HEK293 (cell line): ENCODE data around the gene GLRX5.

Source experiments
- CTCF ChIA-PET: fragments of 350-600 bp; formaldehyde crosslinking; extraction: SDS; loops from one replicate; lab custom pipeline; 2021; ENCODE audit warnings: antibody characterized with exemption; lab: Yijun Ruan, JAX
- POLR2A ChIA-PET: fragments of 300-600 bp; formaldehyde crosslinking; extraction: SDS; loops from one replicate; lab custom pipeline; 2020; ENCODE audit warnings: antibody characterized with exemption, inconsistent platforms; lab: Yijun Ruan, JAX
- H3K27ac ChIP-seq: fragments of 200-500 bp; sonication (Bioruptor generic); 2 replicates; pipeline ENCODE4 v1.5.1; 2014; ENCODE audit warnings: low read depth, low read length, control low read depth, inconsistent platforms; ENCODE audit errors: extremely low read depth
- H3K36me3 ChIP-seq, 2 experiments: fragments of 200-500 bp in 1 of 2; sonication (Bioruptor generic) in 1 of 2; 1 replicate in 1 of 2; 2 replicates in 1 of 2; pipeline ENCODE4 v1.5.1; 2014 to 2017; ENCODE audit warnings: inconsistent platforms in 2 of 2, low read length in 2 of 2; ENCODE audit not compliant: control insufficient read depth in 2 of 2, insufficient read depth in 1 of 2
- H3K4me1 ChIP-seq: fragments of 200-500 bp; sonication (Bioruptor generic); 2 replicates; pipeline ENCODE4 v1.5.1; 2014; ENCODE audit warnings: mild to moderate bottlenecking, low read length, inconsistent platforms; ENCODE audit not compliant: control insufficient read depth, insufficient read depth
- H3K4me3 ChIP-seq: 2 replicates; pipeline ENCODE4 v1.5.1; 2011; ENCODE audit warnings: low read depth, mild to moderate bottlenecking, control low read depth, low read length, moderate library complexity
- H3K9me3 ChIP-seq: fragments of 200-500 bp; sonication (Bioruptor generic); 2 replicates; pipeline ENCODE4 v1.5.1; 2014; ENCODE audit warnings: low read depth, low read length, inconsistent platforms; ENCODE audit not compliant: control insufficient read depth, insufficient read depth
- EGR2 ChIP-seq: fragments of 450-650 bp; formaldehyde crosslinking; IDR thresholded peaks from 2 replicates; pipeline ENCODE4 v1.5.1; 2016; ENCODE audit warnings: low read depth, missing biosample characterization, missing genetic modification characterization
- GLIS1 ChIP-seq: fragments of 450-650 bp; formaldehyde crosslinking; IDR thresholded peaks from 2 replicates; pipeline ENCODE4 v1.5.1; 2016; ENCODE audit warnings: missing biosample characterization, missing genetic modification characterization
- HOXA7 ChIP-seq: sonication (generic); formaldehyde crosslinking; IDR thresholded peaks from 2 replicates; pipeline ENCODE4 v1.8.1; 2022; ENCODE audit warnings: missing genetic modification reagents, borderline replicate concordance
- KLF10 ChIP-seq: fragments of 450-650 bp; IDR thresholded peaks from 2 replicates; pipeline ENCODE4 v1.5.1; 2018; ENCODE audit warnings: missing biosample characterization, mild to moderate bottlenecking, missing genetic modification characterization
- ZBTB17 ChIP-seq: fragments of 450-650 bp; formaldehyde crosslinking; IDR thresholded peaks from 2 replicates; pipeline ENCODE4 v1.5.1; 2016; ENCODE audit warnings: missing biosample characterization, missing genetic modification characterization
- ZBTB8A ChIP-seq: fragments of 450-650 bp; formaldehyde crosslinking; IDR thresholded peaks from 2 replicates; pipeline ENCODE4 v1.5.1; 2016; ENCODE audit warnings: missing biosample characterization, missing genetic modification characterization
- ZFHX2 ChIP-seq: fragments of 450-650 bp; formaldehyde crosslinking; conservative IDR thresholded peaks from 2 replicates; pipeline ENCODE4 v1.5.1; 2016; ENCODE audit warnings: missing biosample characterization, missing genetic modification characterization
- ZNF121 ChIP-seq: fragments of 450-650 bp; formaldehyde crosslinking; IDR thresholded peaks from 2 replicates; pipeline ENCODE4 v1.5.1; 2016; ENCODE audit warnings: missing biosample characterization, missing genetic modification characterization
- ZNF174 ChIP-seq: fragments of 450-650 bp; formaldehyde crosslinking; IDR thresholded peaks from 2 replicates; pipeline ENCODE4 v1.5.0; 2017; ENCODE audit warnings: missing biosample characterization, mild to moderate bottlenecking, missing genetic modification characterization
- ZNF239 ChIP-seq: fragments of 450-650 bp; formaldehyde crosslinking; IDR thresholded peaks from 2 replicates; pipeline ENCODE4 v1.5.1; 2016; ENCODE audit warnings: missing biosample characterization, missing genetic modification characterization
- ZNF324 ChIP-seq: fragments of 450-650 bp; formaldehyde crosslinking; IDR thresholded peaks from 2 replicates; pipeline ENCODE4 v1.5.1; 2016; ENCODE audit warnings: missing biosample characterization, missing genetic modification characterization
- ZNF341 ChIP-seq: fragments of 450-650 bp; formaldehyde crosslinking; IDR thresholded peaks from 2 replicates; pipeline ENCODE4; 2016; ENCODE audit warnings: low read depth, missing biosample characterization, missing genetic modification characterization
- ZNF350 ChIP-seq: fragments of 450-650 bp; formaldehyde crosslinking; IDR thresholded peaks from 2 replicates; pipeline ENCODE4 v1.5.0; 2017; ENCODE audit warnings: missing biosample characterization, mild to moderate bottlenecking, missing genetic modification characterization
- ZNF394 ChIP-seq: fragments of 450-650 bp; formaldehyde crosslinking; IDR thresholded peaks from 2 replicates; pipeline ENCODE4 v1.5.1; 2016; ENCODE audit warnings: missing biosample characterization, missing genetic modification characterization, mild to moderate bottlenecking, moderate library complexity, borderline replicate concordance
- ZNF423 ChIP-seq: fragments of 450-650 bp; formaldehyde crosslinking; IDR thresholded peaks from 2 replicates; pipeline ENCODE4 v1.5.1; 2016; ENCODE audit warnings: missing biosample characterization, missing genetic modification characterization
- ZNF449 ChIP-seq: fragments of 450-650 bp; formaldehyde crosslinking; IDR thresholded peaks from 2 replicates; pipeline ENCODE4 v1.5.1; 2017; ENCODE audit warnings: missing biosample characterization, mild to moderate bottlenecking, missing genetic modification characterization, moderate library complexity
- ZNF529 ChIP-seq: fragments of 450-650 bp; formaldehyde crosslinking; IDR thresholded peaks from 2 replicates; pipeline ENCODE4 v1.5.1; 2017; ENCODE audit warnings: missing genetic modification characterization, missing biosample characterization; ENCODE audit not compliant: insufficient replicate concordance
- ZNF571 ChIP-seq: fragments of 450-650 bp; formaldehyde crosslinking; IDR thresholded peaks from 2 replicates; pipeline ENCODE4 v1.5.0; 2017; ENCODE audit warnings: missing biosample characterization, missing genetic modification characterization
- ZNF596 ChIP-seq: fragments of 450-650 bp; IDR thresholded peaks from 2 replicates; pipeline ENCODE4 v1.5.0; 2018; ENCODE audit warnings: missing biosample characterization, mild to moderate bottlenecking, missing genetic modification characterization, moderate library complexity
- ZNF658 ChIP-seq: fragments of 450-650 bp; formaldehyde crosslinking; IDR thresholded peaks from 2 replicates; pipeline ENCODE4; 2016; ENCODE audit warnings: missing biosample characterization, missing genetic modification characterization
- ZNF677 ChIP-seq: fragments of 450-650 bp; IDR thresholded peaks from 2 replicates; pipeline ENCODE4 v1.5.0; 2018; ENCODE audit warnings: missing biosample characterization, mild to moderate bottlenecking, missing genetic modification characterization, moderate library complexity
- ZNF701 ChIP-seq: fragments of 450-650 bp; formaldehyde crosslinking; IDR thresholded peaks from 2 replicates; pipeline ENCODE4 v1.5.1; 2016; ENCODE audit warnings: missing biosample characterization, missing genetic modification characterization
- TF ChIP-seq, protein P1 (sequence below): fragments of 450-650 bp; formaldehyde crosslinking; IDR thresholded peaks from 2 replicates; pipeline ENCODE4 v1.5.1; 2016; ENCODE audit warnings: missing biosample characterization, missing genetic modification characterization

Gene GLRX5

DNA sequence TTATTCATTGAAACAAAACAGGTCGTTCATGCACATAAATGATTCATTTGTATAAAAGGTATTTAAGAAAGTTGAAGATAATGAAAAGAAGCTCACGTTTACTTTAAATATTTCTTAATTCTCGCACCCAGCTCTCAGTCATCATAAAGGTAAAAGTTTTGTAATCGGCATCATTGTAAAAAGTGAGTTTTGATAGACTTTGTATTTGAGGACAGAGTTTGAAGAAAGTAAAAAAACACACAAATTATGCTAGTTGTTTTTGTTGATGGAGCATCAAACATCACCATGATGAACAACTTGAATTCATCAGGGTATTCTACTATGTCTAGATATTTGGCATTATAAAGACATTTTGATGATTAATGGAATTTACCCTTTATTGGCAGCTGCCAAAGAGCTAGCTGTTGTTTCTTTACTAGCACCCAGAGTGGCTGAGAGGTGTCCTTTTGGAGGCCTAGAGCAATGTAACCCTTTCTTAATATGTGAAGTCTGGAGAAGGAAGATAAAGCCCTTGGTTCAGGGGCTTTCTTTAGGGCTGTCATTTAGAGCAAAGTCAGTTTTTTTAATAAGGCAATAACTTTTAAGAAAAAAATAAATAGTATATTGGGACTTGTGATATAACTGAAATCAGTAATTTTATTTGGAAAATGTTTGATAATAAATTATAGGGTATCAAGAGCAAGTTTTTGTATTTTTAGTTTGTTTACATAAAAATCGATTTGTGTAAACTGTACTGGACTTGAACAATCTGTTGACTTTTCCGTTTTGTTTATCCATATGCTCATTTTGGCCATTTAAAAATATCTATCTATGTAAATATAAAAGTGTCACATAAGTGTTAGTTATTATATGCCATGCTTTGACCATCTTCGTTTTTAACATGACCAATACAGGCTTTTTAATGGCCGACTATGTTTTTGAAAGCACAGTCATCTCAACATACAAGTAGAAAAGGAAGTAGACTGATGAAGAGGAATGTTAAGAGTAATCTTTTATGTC is 7.4 kb downstream of the GLRX5 start:
- Histone ChIP-seq H3K4me3 (no peak overlapping the region), H3K36me3 (peaks cover 0 to 10% of the 10 kb centered on the region in 2 experiments; a peak in 1 of 3 replicates), H3K27ac (no peak overlapping the region), H3K4me1 (peaks cover 17% of the 10 kb centered on the region), H3K9me3 (no peaks in the 10 kb centered on the region)
- no peak for TF ChIP-seq ZNF658 (tag by site-specific recombination)
- TF ChIP-seq ZNF449: no peak
- no peak for TF ChIP-seq GLIS1
- TF ChIP-seq ZNF423 (tag by site-specific recombination): no peak
- CTCF ChIA-PET: interaction anchor here (0.6 to 1.4 kb wide), 3 partner anchors 70 to 100 kb away, joined by 3 read pairs; no protein-coding TSS in a partner anchor
- POLR2A ChIA-PET: no interaction called here

GRCh38 chr14:95543021-95543420 is 8.2 kb downstream of the GLRX5 start:
- Histone ChIP-seq H3K9me3 (no peaks in the 10 kb centered on the region), H3K4me3 (no peak overlapping the region), H3K4me1 (peaks cover 11% of the 10 kb centered on the region), H3K27ac (no peak overlapping the region), H3K36me3 (peaks cover 0 to 10% of the 10 kb centered on the region in 2 experiments; a peak in 1 of 3 replicates)
- TF ChIP-seq ZNF324 (tag by site-specific recombination): no peak
- TF ChIP-seq ZNF341: no peak
- no peak for TF ChIP-seq ZNF571
- TF ChIP-seq ZNF701 (tag by site-specific recombination): no peak
- TF ChIP-seq ZFHX2 (tag by site-specific recombination): no peak
- TF ChIP-seq ZBTB8A: no peak
- TF ChIP-seq ZNF529: no peak
- TF ChIP-seq ZNF394 (tag by site-specific recombination): no peak
- no peak for TF ChIP-seq KLF10
- no peak for TF ChIP-seq ZBTB17 (tag by site-specific recombination)
- TF ChIP-seq EGR2: no peak
- no peak for TF ChIP-seq ZNF121
- no peak for TF ChIP-seq ZNF677 (tag by site-specific recombination)
- TF ChIP-seq ZNF174 (tag by site-specific recombination): no peak
- no peak for TF ChIP-seq HOXA7 (CRISPR knock-in tag)
- no peak for TF ChIP-seq ZNF239 (tag by site-specific recombination)
- ChIA-PET CTCF (interaction anchor here (0.5 kb wide), 1 partner anchor 182 kb away, joined by 4 read pairs; no protein-coding TSS in a partner anchor), POLR2A (no interaction called here)

DNA sequence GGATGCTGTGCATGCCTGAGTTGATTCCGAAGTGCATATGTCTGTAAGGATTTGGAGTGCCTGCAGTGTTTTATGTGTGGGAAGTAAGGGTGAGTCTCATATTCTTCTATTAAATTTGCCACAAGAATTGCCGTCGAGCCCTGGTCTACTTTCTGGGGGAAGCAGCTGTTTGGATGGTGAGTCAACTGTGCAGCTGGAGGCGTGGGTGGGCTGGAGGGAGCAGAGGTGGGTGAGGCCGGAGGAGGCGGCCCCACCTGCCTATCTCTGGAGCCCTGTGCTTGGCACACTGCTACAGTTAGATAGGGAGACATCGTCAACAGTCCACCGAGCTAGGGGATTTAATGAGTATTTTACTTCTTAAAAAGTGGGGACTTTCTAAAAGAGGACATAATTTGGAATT is 9.7 kb downstream of the GLRX5 start:
- CTCF ChIA-PET: interaction anchor here (0.6 to 1.3 kb wide), 6 partner anchors 14 to 893 kb away, joined by 3 to 5 read pairs (median 3); no protein-coding TSS in a partner anchor
- Histone ChIP-seq H3K4me1 (peaks cover 4% of the 10 kb centered on the region; the same call in 1 of the 2 replicates), H3K9me3 (no peaks in the 10 kb centered on the region), H3K27ac (no peak overlapping the region), H3K36me3 (peaks cover 0 to 10% of the 10 kb centered on the region in 2 experiments; a peak in 1 of 3 replicates), H3K4me3 (no peak overlapping the region)
- POLR2A ChIA-PET: interaction anchor here (1.1 kb wide), 1 partner anchor 9 kb away, joined by 6 read pairs; the partner anchor contains the start of gene GLRX5
- TF ChIP-seq ZFHX2 (tag by site-specific recombination): peak; percentile 98
- TF ChIP-seq ZNF350 (tag by site-specific recombination): no peak
- TF ChIP-seq EGR2: peak; percentile 96
- TF ChIP-seq ZNF596 (tag by site-specific recombination): no peak
- TF ChIP-seq, protein P1, sequence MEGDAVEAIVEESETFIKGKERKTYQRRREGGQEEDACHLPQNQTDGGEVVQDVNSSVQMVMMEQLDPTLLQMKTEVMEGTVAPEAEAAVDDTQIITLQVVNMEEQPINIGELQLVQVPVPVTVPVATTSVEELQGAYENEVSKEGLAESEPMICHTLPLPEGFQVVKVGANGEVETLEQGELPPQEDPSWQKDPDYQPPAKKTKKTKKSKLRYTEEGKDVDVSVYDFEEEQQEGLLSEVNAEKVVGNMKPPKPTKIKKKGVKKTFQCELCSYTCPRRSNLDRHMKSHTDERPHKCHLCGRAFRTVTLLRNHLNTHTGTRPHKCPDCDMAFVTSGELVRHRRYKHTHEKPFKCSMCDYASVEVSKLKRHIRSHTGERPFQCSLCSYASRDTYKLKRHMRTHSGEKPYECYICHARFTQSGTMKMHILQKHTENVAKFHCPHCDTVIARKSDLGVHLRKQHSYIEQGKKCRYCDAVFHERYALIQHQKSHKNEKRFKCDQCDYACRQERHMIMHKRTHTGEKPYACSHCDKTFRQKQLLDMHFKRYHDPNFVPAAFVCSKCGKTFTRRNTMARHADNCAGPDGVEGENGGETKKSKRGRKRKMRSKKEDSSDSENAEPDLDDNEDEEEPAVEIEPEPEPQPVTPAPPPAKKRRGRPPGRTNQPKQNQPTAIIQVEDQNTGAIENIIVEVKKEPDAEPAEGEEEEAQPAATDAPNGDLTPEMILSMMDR (tag by site-specific recombination): no peak
